DMS53 treated with DMSO at 0.1 percent for 48 hours (cell line): ENCODE data around the gene CPNE2.

Experiments used
- DNase-seq: peaks from one replicate; lab custom pipeline; 2025; ENCODE audit not compliant: unreplicated experiment; lab: John Stamatoyannopoulos, UW

CPNE2 gene

GRCh38 chr16:57191056-57191571, 98.7 kb downstream of the CPNE2 start:
- no peak for DNase-seq

- no peak for DNase-seq
Measured at GRCh38 chr16:57192146-57192545, 99.8 kb downstream of the CPNE2 start.

DNA sequence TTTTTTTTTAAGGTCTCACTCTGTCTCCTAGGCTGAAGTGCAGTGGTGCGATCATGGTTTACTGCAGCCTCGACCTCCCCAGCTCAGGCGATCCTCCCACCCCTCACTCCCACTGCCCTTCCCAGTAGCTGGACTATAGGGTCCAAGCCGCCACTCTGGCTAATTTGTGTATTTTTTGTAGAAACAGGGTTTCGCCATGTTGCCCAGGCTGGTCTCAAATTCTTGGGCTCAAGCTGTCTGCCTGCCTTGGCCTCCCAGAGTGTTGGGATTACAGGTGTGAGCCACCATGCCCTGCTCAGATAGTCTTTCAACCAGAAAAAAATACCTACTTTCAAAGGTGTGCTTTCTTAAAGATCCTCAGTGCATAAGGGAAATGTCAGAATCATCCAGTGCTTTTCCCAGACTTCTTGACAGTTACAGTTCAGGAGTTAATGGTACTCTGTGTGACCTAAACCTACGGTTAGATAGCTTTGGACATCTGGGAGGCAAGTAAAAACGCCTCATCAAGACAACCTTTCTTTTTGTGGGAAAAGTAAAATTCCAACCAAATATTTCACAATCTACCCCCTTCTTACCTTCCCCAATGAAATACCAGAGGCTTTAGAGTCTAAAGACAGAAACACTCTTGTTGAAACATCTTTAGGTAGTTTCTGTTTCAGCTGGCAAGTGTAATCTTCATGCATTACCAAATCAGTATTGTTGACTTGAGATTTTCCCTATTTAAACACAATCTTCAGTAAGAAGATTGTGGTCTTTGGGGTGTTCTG, 100.5 kb downstream of the CPNE2 start:
- DNase-seq: no peak

DNA sequence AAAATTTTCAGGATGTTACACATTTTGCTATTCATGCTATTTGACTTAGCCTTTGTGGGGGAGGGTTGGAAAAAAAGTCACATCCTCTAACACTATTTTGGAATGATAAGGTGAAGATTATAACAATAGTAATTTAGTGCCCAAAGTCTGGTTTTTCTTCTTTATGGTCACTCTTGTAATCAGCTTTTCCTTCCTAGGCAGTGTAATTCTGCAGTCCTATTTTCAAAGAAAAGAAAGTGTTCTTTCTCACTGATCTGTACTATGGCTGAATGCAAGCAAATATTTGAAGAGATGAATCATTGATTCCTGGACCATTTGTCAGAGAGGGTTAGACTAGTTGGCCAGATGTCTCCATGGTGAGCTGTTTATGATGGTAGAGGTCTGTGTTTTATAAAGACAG, 102.1 kb downstream of the CPNE2 start:
- DNase-seq: peak; percentile 93

DNA sequence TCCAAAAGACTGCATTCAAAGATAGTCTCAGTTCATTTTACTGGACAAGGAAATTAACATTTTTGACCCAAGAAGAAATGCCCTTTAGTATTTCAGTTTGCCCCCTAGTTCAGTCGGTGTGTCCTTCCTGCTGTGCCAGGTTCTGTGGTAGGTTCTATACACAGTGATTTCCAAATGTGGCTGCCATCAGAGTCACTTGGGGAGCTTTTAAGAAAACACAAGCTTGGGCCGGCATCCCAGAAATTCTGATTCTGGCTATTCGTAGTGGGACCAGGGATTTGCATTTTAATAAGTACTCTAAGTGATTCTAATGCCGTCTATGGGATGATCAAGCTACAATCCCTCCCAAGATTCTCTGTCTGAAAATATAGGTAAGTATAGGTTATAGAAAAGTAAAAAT, 103.9 kb downstream of the CPNE2 start:
- no peak for DNase-seq

DNA sequence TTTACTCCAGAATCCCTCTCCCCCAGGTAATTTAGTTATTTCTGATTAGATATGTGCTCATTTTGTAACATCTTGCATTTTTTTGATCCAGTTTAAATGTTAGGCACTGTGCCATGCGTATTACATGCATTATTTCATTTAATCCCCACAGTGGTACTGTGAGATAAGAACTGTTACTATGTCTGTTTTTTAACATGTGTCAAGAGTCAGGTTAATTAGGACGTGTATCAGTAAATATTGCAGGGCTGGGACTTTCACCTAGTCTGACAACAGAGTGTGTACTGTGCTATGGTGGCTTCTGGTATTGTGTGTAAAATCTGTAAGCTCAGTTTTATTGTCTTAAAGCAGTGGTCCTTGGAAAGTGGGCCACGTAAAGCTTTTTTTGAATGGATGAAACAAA, 104.4 kb downstream of the CPNE2 start:
- no peak for DNase-seq
